Bronchial epithelial cell (primary cell): ENCODE results near the gene SDCBP2. TPM values are rescaled to one million over a fixed set of nuclear protein-coding genes. Genes with fewer than 3 reads are reported as not detected.

Experiments
- DNase-seq: peaks from one replicate; pipeline ENCODE4 v3.0.0-alpha.2; 2010; ENCODE audit warnings: low read depth
- FAIRE-seq: peaks from 2 replicates; lab custom pipeline; 2011; peaks lifted over from hg19 to GRCh38; lab: Jason Lieb, UNC
- H3K27me3 ChIP-seq: 2 replicates; pipeline ENCODE4 v1.5.1; 2011; ENCODE audit warnings: low read length; ENCODE audit not compliant: control insufficient read depth, insufficient read depth
- H3K36me3 ChIP-seq: 2 replicates; pipeline ENCODE4 v1.5.1; 2011; ENCODE audit warnings: low read length; ENCODE audit not compliant: control insufficient read depth, insufficient read depth
- H3K4me3 ChIP-seq: 2 replicates; pipeline ENCODE4 v1.5.1; 2011; ENCODE audit warnings: mild to moderate bottlenecking, low read depth, low read length, control low read depth
- CTCF ChIP-seq: IDR thresholded peaks from 2 replicates; pipeline ENCODE4 v1.5.1; 2011; ENCODE audit warnings: mild to moderate bottlenecking, moderate library complexity, low read length, control low read depth, inconsistent platforms; ENCODE audit not compliant: insufficient read depth, severe bottlenecking
- total RNA-seq: library from RNA; depleted of rRNA; stranded (reverse); fragments of >200 nt; gene quantifications from 2 replicates; pipeline ENCODE4 v1.2.1, GENCODE V29; 2014

The SDCBP2 gene
- total RNA-seq, 1 donor from 2014 or later = 96.4 TPM

GRCh38 chr20:1325173-1326030, 3.5 kb downstream of the SDCBP2 start:
- H3K4me3 ChIP-seq = peak overlapping the region; percentile 57
- DNase-seq (peak; percentile 93), FAIRE-seq (no peak)
- H3K27me3 ChIP-seq = no peaks in the 10 kb centered on the region
- H3K36me3 ChIP-seq = no peaks in the 10 kb centered on the region
- peak; percentile 31 for TF ChIP-seq CTCF

GRCh38 chr20:1324598-1325172, 4.3 kb downstream of the SDCBP2 start:
- no peaks in the 10 kb centered on the region for H3K36me3 ChIP-seq
- DNase-seq (no peak), FAIRE-seq (no peak)
- no peak for TF ChIP-seq CTCF
- H3K4me3 ChIP-seq = peak overlapping the region; percentile 57
- no peaks in the 10 kb centered on the region for H3K27me3 ChIP-seq

GRCh38 chr20:1323830-1324597, 4.9 kb downstream of the SDCBP2 start:
- TF ChIP-seq CTCF = no peak
- DNase-seq (no peak), FAIRE-seq (no peak)
- Histone ChIP-seq H3K27me3 (no peaks in the 10 kb centered on the region), H3K4me3 (no peak overlapping the region), H3K36me3 (peaks cover 3% of the 10 kb centered on the region)

- H3K36me3 ChIP-seq = peaks cover 4% of the 10 kb centered on the region
- no peak for TF ChIP-seq CTCF
- FAIRE-seq (no peak), DNase-seq (no peak)
- H3K4me3 ChIP-seq = no peak overlapping the region
- H3K27me3 ChIP-seq = no peaks in the 10 kb centered on the region
Measured at GRCh38 chr20:1323256-1323655, 5.7 kb downstream of the SDCBP2 start.

- peak; percentile 88 for DNase-seq
- Histone ChIP-seq H3K4me3 (no peak overlapping the region), H3K27me3 (no peaks in the 10 kb centered on the region), H3K36me3 (peaks cover 7% of the 10 kb centered on the region)
- TF ChIP-seq CTCF = no peak
- FAIRE-seq = no peak
Measured at GRCh38 chr20:1322511-1323245, 6.3 kb downstream of the SDCBP2 start.
